ENCODE data around the gene COL4A5. TPM values are rescaled to one million over a fixed set of nuclear protein-coding genes. Genes with fewer than 3 reads are reported as not detected.

The COL4A5 gene
- total RNA-seq, 1 experiment from 2014 or later, result 138 TPM

DNA sequence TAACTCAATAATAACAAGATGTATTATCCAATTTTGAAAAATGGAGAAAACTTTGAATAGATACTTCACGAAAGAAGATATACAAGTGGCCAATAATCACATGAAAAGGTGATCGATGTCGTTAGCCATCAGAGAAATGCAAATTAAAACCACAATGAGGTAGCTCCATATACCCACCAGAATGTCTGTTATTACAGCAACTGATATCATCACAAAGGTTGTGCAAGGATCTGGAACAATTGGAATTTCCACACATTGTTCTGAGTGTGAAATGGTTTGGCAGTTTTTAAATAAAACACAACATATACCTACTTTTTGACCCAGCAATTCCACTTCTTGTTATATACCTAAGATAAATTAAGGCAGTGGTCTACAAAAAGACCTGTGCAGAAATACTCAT lies 225.1 kb downstream of the COL4A5 start:
- intact Hi-C loops (cut with micrococcal nuclease), result no loop called here

DNA sequence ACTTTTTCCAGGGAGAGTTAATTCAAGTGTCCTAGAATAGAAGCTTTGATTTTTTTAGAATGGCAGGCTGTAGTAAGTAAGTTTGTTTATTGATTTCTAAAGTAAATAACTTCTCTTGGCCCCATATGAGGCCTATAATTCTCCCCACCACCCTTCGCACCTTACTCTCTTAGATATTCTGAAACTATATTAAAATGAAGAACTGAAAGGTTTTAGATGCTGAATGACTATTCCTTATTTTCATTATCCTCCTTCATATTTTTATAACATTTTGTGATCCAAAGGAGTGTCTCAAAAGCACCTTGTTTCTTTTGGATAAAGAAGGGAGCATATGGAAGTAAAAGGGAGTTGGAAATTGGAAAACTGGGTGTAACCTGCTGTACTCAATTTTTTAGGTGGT lies 226.5 kb downstream of the COL4A5 start:
- no peak overlapping the region for H3K27ac Mint-ChIP-seq (ENCODE audit: low read depth, unreplicated experiment)

More for the DNA sequence above, 225.1 kb downstream of the COL4A5 start:
- Mint-ChIP-seq H3K9me3 (ENCODE audit: unreplicated experiment) (no peaks in the 10 kb centered on the region), H3K36me3 (ENCODE audit: insufficient read depth, unreplicated experiment) (peaks cover 42% of the 10 kb centered on the region), H3K27me3 (ENCODE audit: insufficient read depth, unreplicated experiment) (peaks cover 53% of the 10 kb centered on the region), H3K4me3 (ENCODE audit: unreplicated experiment) (no peak overlapping the region), H3K4me1 (ENCODE audit: insufficient read depth, unreplicated experiment) (no peaks in the 10 kb centered on the region), H3K27ac (ENCODE audit: low read depth, unreplicated experiment) (no peak overlapping the region)
- BruUV-seq (replicated peaks), result no TSS peak
- CTCF ChIA-PET, result no interaction called here
- POLR2A ChIA-PET, result interaction anchor here (1.2 kb wide), 1 partner anchor 10 kb away, joined by 4 read pairs; no protein-coding TSS in a partner anchor
- TF ChIP-seq, protein P1, sequence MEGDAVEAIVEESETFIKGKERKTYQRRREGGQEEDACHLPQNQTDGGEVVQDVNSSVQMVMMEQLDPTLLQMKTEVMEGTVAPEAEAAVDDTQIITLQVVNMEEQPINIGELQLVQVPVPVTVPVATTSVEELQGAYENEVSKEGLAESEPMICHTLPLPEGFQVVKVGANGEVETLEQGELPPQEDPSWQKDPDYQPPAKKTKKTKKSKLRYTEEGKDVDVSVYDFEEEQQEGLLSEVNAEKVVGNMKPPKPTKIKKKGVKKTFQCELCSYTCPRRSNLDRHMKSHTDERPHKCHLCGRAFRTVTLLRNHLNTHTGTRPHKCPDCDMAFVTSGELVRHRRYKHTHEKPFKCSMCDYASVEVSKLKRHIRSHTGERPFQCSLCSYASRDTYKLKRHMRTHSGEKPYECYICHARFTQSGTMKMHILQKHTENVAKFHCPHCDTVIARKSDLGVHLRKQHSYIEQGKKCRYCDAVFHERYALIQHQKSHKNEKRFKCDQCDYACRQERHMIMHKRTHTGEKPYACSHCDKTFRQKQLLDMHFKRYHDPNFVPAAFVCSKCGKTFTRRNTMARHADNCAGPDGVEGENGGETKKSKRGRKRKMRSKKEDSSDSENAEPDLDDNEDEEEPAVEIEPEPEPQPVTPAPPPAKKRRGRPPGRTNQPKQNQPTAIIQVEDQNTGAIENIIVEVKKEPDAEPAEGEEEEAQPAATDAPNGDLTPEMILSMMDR (IDR thresholded peaks at IDR 0.05; ENCODE audit: unreplicated experiment), result no peak
- DNase-seq (ENCODE audit: unreplicated experiment), result no peak

DNA sequence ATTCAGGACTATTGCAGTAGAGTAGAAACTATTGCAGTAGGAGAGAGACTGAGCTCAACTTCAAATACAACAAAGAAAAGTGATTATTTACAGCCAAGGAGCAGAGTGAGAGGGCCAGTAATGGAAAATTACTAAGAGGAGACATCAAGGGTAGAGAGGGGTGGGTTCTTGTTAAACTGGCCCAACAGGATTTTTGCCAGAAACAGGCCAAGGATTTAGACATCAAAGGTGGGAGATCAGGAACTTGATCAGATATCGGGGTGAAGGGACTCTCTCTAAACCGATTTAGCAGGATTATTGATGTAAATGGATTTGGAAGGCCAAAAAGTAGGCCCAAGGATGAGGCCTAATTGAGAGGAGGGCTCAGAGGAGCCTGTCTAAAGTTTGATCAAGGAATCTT lies 231.9 kb downstream of the COL4A5 start:
- ChIA-PET CTCF (no interaction called here), POLR2A (no interaction called here)
- no peak for DNase-seq (ENCODE audit: unreplicated experiment)
- no TSS peak for BruUV-seq (replicated peaks)
- no peaks in the 10 kb centered on the region for H3K9me3 Mint-ChIP-seq (ENCODE audit: unreplicated experiment)
- no peak overlapping the region for H3K27ac Mint-ChIP-seq (ENCODE audit: low read depth, unreplicated experiment)
- peaks cover 36% of the 10 kb centered on the region for H3K27me3 Mint-ChIP-seq (ENCODE audit: insufficient read depth, unreplicated experiment)
- H3K4me1 Mint-ChIP-seq (ENCODE audit: insufficient read depth, unreplicated experiment), result no peaks in the 10 kb centered on the region
- TF ChIP-seq, protein P1 (IDR thresholded peaks at IDR 0.05; ENCODE audit: unreplicated experiment), result no peak
- intact Hi-C loops (cut with micrococcal nuclease), result no loop called here
- peaks cover 25% of the 10 kb centered on the region for H3K36me3 Mint-ChIP-seq (ENCODE audit: insufficient read depth, unreplicated experiment)
- no peak overlapping the region for H3K4me3 Mint-ChIP-seq (ENCODE audit: unreplicated experiment)

More for the DNA sequence above, 226.5 kb downstream of the COL4A5 start:
- BruUV-seq (replicated peaks), result no TSS peak
- POLR2A ChIA-PET, result no interaction called here
- no peak overlapping the region for H3K4me3 Mint-ChIP-seq (ENCODE audit: unreplicated experiment)
- peaks cover 42% of the 10 kb centered on the region for H3K27me3 Mint-ChIP-seq (ENCODE audit: insufficient read depth, unreplicated experiment)
- peaks cover 43% of the 10 kb centered on the region for H3K36me3 Mint-ChIP-seq (ENCODE audit: insufficient read depth, unreplicated experiment)
- DNase-seq (ENCODE audit: unreplicated experiment), result no peak
- TF ChIP-seq, protein P1 (IDR thresholded peaks at IDR 0.05; ENCODE audit: unreplicated experiment), result no peak
- H3K9me3 Mint-ChIP-seq (ENCODE audit: unreplicated experiment), result no peaks in the 10 kb centered on the region
- CTCF ChIA-PET, result no interaction called here
- H3K4me1 Mint-ChIP-seq (ENCODE audit: insufficient read depth, unreplicated experiment), result no peaks in the 10 kb centered on the region
- intact Hi-C loops (cut with micrococcal nuclease), result no loop called here

DNA sequence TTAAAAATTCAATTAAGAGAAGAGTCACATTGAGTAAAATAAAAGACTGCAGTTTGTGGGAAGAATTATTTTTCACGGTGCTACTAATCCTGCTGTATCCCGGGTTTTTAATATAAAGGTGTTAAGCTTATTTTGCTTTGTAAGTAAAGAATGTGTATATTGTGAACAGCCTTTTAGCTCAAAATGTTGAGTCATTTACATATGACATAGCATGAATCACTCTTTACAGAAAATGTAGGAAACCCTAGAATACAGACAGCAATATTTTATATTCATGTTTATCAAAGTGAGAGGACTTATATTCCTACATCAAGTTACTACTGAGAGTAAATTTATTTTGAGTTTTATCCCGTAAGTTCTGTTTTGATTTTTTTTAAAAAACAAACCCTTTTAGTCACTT lies 257.1 kb downstream of the COL4A5 start:
- TF ChIP-seq, protein P1 (IDR thresholded peaks at IDR 0.05; ENCODE audit: unreplicated experiment), result no peak
- peaks cover 80% of the 10 kb centered on the region for H3K27me3 Mint-ChIP-seq (ENCODE audit: insufficient read depth, unreplicated experiment)

More for the DNA sequence above, 257.1 kb downstream of the COL4A5 start:
- Mint-ChIP-seq H3K36me3 (ENCODE audit: insufficient read depth, unreplicated experiment) (peaks cover 53% of the 10 kb centered on the region), H3K4me3 (ENCODE audit: unreplicated experiment) (no peak overlapping the region), H3K9me3 (ENCODE audit: unreplicated experiment) (no peaks in the 10 kb centered on the region), H3K4me1 (ENCODE audit: insufficient read depth, unreplicated experiment) (no peaks in the 10 kb centered on the region), H3K27ac (ENCODE audit: low read depth, unreplicated experiment) (no peak overlapping the region)
- intact Hi-C loops (cut with micrococcal nuclease), result loop anchor here (5.0 kb wide), 2 partner anchors 781 to 936 kb away; no protein-coding TSS in a partner anchor
- peak; percentile 5 for DNase-seq (ENCODE audit: unreplicated experiment)
- POLR2A ChIA-PET, result interaction anchor here (0.6 kb wide), 1 partner anchor 16 kb away, joined by 3 read pairs; no protein-coding TSS in a partner anchor
- TSS peak; percentile 57 for BruUV-seq (replicated peaks)
- CTCF ChIA-PET, result interaction anchor here (0.6 to 0.7 kb wide), 2 partner anchors 504 to 688 kb away, joined by 3 read pairs; no protein-coding TSS in a partner anchor

Measured in MCF 10A (cell line).